Renal cortical epithelial cell (primary cell): ENCODE data around the gene CYRIA. TPM values are rescaled to one million over a fixed set of nuclear protein-coding genes. Genes with fewer than 3 reads are reported as not detected.
A peak's percentile ranks its signal among the peaks of the same experiment; 100 is the strongest.

Experiments used
- DNase-seq: peaks from one replicate; pipeline ENCODE4 v3.0.0-alpha.2; 2011; ENCODE audit warnings: low read depth
- total RNA-seq: library from RNA; depleted of rRNA; stranded (reverse); fragments of >200 nt; gene quantifications from 2 replicates; pipeline ENCODE4 v1.2.3, GENCODE V29; 2014

The CYRIA gene
- 9.2 and 11.6 TPM in 2 replicates for total RNA-seq

- DNase-seq, result no peak
Measured at GRCh38 chr2:16665748-16666448, at the start of gene CYRIA. CYRIA (minus strand) TSS chr2:16665834; CDS start chr2:16588119, 77,715 bp downstream.

GRCh38 chr2:16713011-16713423 lies 47.4 kb upstream of the CYRIA start:
- DNase-seq, result no peak

GRCh38 chr2:16709769-16710168 lies 44.1 kb upstream of the CYRIA start:
- no peak for DNase-seq

GRCh38 chr2:16708173-16708572 lies 42.5 kb upstream of the CYRIA start:
- no peak for DNase-seq

GRCh38 chr2:16707014-16707623 lies 41.5 kb upstream of the CYRIA start:
- peak; percentile 14 for DNase-seq

GRCh38 chr2:16700551-16701259 lies 35.1 kb upstream of the CYRIA start:
- DNase-seq, result no peak

- DNase-seq, result no peak
Measured at GRCh38 chr2:16693854-16694253, 28.2 kb upstream of the CYRIA start.

GRCh38 chr2:16691261-16691660 lies 25.6 kb upstream of the CYRIA start:
- no peak for DNase-seq

GRCh38 chr2:16687955-16688354 lies 22.3 kb upstream of the CYRIA start:
- DNase-seq, result no peak

GRCh38 chr2:16687222-16687621 lies 21.6 kb upstream of the CYRIA start:
- no peak for DNase-seq

GRCh38 chr2:16686641-16687040 lies 21.0 kb upstream of the CYRIA start:
- no peak for DNase-seq

- DNase-seq, result no peak
Measured at GRCh38 chr2:16685340-16685715, 19.7 kb upstream of the CYRIA start.

- DNase-seq, result no peak
Measured at GRCh38 chr2:16684676-16685339, 19.2 kb upstream of the CYRIA start.

- DNase-seq, result no peak
Measured at GRCh38 chr2:16683576-16683975, 17.9 kb upstream of the CYRIA start.

- no peak for DNase-seq
Measured at GRCh38 chr2:16682431-16683118, 16.9 kb upstream of the CYRIA start.

- no peak for DNase-seq
Measured at GRCh38 chr2:16680781-16681180, 15.1 kb upstream of the CYRIA start.

GRCh38 chr2:16680304-16680703 lies 14.7 kb upstream of the CYRIA start:
- DNase-seq, result no peak

GRCh38 chr2:16678964-16679363 lies 13.3 kb upstream of the CYRIA start:
- no peak for DNase-seq

GRCh38 chr2:16677875-16678274 lies 12.2 kb upstream of the CYRIA start:
- DNase-seq, result no peak

GRCh38 chr2:16675781-16676180 lies 10.1 kb upstream of the CYRIA start:
- no peak for DNase-seq

GRCh38 chr2:16674154-16674553 lies 8.5 kb upstream of the CYRIA start:
- DNase-seq, result no peak

- DNase-seq, result peak; percentile 69
Measured at GRCh38 chr2:16671760-16672159, 6.1 kb upstream of the CYRIA start.
